Endothelial cell of umbilical vein (primary cell): ENCODE measurements around the gene OR2C1. TPM values are rescaled to one million over a fixed set of nuclear protein-coding genes. Genes with fewer than 3 reads are reported as not detected.

Experiments
- BruUV-seq: library from RNA; stranded (reverse); fragments of 400-500 nt; replicated peaks from 2 replicates; lab custom pipeline; 2021; lab: Mats Ljungman, UMichigan
- CTCF ChIA-PET: fragments of 300-600, 350-600 bp; sonication (Branson Sonifier 250); formaldehyde crosslinking; loops from one replicate; lab custom pipeline; 2021; ENCODE audit warnings: antibody characterized with exemption, inconsistent platforms; lab: Charles Lee
- POLR2A ChIA-PET: fragments of 300-600, 350-600 bp; sonication (Branson Sonifier 250); formaldehyde crosslinking; loops from one replicate; lab custom pipeline; 2021; ENCODE audit warnings: antibody characterized with exemption, inconsistent platforms; lab: Charles Lee
- DNase-seq: peaks from one replicate; pipeline ENCODE4 v3.0.0-alpha.2; 2011; ENCODE audit warnings: low read depth, low spot score
- FAIRE-seq: peaks from 2 replicates; lab custom pipeline; 2011; peaks lifted over from hg19 to GRCh38; lab: Jason Lieb, UNC
- H2AFZ ChIP-seq: 2 replicates; pipeline ENCODE4 v1.6.0; 2012; ENCODE audit warnings: low read depth, low read length, control low read depth, inconsistent platforms
- H3K27ac ChIP-seq: 2 replicates; pipeline ENCODE4 v1.5.1; 2011; ENCODE audit warnings: low read depth, mild to moderate bottlenecking, control low read depth, low read length, moderate library complexity; ENCODE audit not compliant: insufficient read depth
- H3K27me3 ChIP-seq, 2 experiments: 2 replicates each; pipeline versions ENCODE4 v1.6.0 to v1.6.1; 2011; ENCODE audit warnings: low read length in 2 of 2, mixed read lengths in 1 of 2; ENCODE audit not compliant: control insufficient read depth in 2 of 2, insufficient read depth in 2 of 2
- H3K36me3 ChIP-seq, 2 experiments: 2 replicates in 1 of 2; 3 replicates in 1 of 2; pipeline ENCODE4 v1.5.1; 2011; ENCODE audit warnings: low read length in 2 of 2, mild to moderate bottlenecking in 1 of 2, moderate library complexity in 1 of 2; ENCODE audit not compliant: control insufficient read depth in 2 of 2, insufficient read depth in 2 of 2; ENCODE audit errors: extremely low read depth in 1 of 2
- H3K4me1 ChIP-seq: 3 replicates; pipeline ENCODE4 v1.5.1; 2011; ENCODE audit warnings: mild to moderate bottlenecking, low read length; ENCODE audit not compliant: control insufficient read depth, insufficient read depth; ENCODE audit errors: extremely low read depth
- H3K4me2 ChIP-seq: 2 replicates; pipeline ENCODE4 v1.6.1; 2011; ENCODE audit warnings: low read length, control low read depth, mixed read lengths; ENCODE audit not compliant: insufficient read depth
- H3K4me3 ChIP-seq, 3 experiments: fragments of 200-600 bp in 1 of 3; sonication (generic), shearing (Covaris generic) in 1 of 3; replicated peaks in 1 of 3; 2 replicates each; pipeline ENCODE4 v1.5.1; 2011 to 2016; ENCODE audit warnings: control low read depth in 3 of 3, low read length in 3 of 3, mild to moderate bottlenecking in 2 of 3, inconsistent platforms in 1 of 3, low read depth in 1 of 3, moderate library complexity in 1 of 3; ENCODE audit not compliant: insufficient read depth in 1 of 3
- H3K79me2 ChIP-seq: 2 replicates; pipeline ENCODE4 v1.6.0; 2012; ENCODE audit warnings: low read length, inconsistent platforms; ENCODE audit not compliant: control insufficient read depth, insufficient read depth
- H3K9ac ChIP-seq: replicated peaks from 2 replicates; pipeline ENCODE3; 2011; ENCODE audit warnings: low read length, control low read depth; ENCODE audit not compliant: insufficient read depth; ENCODE audit errors: extremely low read depth
- H3K9me1 ChIP-seq: replicated peaks from 3 replicates; pipeline ENCODE4 v1.6.0; 2011; ENCODE audit warnings: mild to moderate bottlenecking, low read length; ENCODE audit not compliant: control insufficient read depth, insufficient read depth; ENCODE audit errors: extremely low read depth
- H3K9me3 ChIP-seq: replicated peaks from 2 replicates; pipeline ENCODE4 v1.5.1; 2012; ENCODE audit warnings: low read length, inconsistent platforms; ENCODE audit not compliant: control insufficient read depth, insufficient read depth
- H4K20me1 ChIP-seq: replicated peaks from 2 replicates; pipeline ENCODE3; 2011; ENCODE audit warnings: mild to moderate bottlenecking, low read length; ENCODE audit not compliant: control insufficient read depth, insufficient read depth; ENCODE audit errors: extremely low read depth
- EZH2 ChIP-seq: IDR thresholded peaks from 2 replicates; pipeline ENCODE4 v1.6.1; 2012; ENCODE audit warnings: borderline replicate concordance, low read depth, mild to moderate bottlenecking, moderate library complexity, low read length, inconsistent platforms; ENCODE audit not compliant: severe bottlenecking
- FOS ChIP-seq: IDR thresholded peaks from 2 replicates; pipeline ENCODE4 v1.6.1; 2011; ENCODE audit warnings: mild to moderate bottlenecking, low read length, moderate library complexity, borderline replicate concordance; ENCODE audit not compliant: insufficient read depth
- GATA2 ChIP-seq: IDR thresholded peaks from 2 replicates; pipeline ENCODE4 v1.7.0; 2011; ENCODE audit warnings: low read depth, mild to moderate bottlenecking, moderate library complexity, mixed read lengths, low read length; ENCODE audit not compliant: insufficient read length, insufficient read depth
- JUN ChIP-seq: IDR thresholded peaks from 2 replicates; pipeline ENCODE4 v1.6.1; 2011; ENCODE audit warnings: borderline replicate concordance, low read depth; ENCODE audit not compliant: insufficient read length, insufficient read depth
- MYC ChIP-seq: IDR thresholded peaks from one replicate; pipeline ENCODE4 v1.6.1; 2011; ENCODE audit warnings: mild to moderate bottlenecking, low read depth, low read length
- dilution Hi-C: fragments of 300-500 bp; cut with MboI; formaldehyde crosslinking; loops from one replicate; pipeline ENCODE4 v1.15.0; 2019; ENCODE audit warnings: low sequenced_read_pairs; ENCODE audit not compliant: extremely low pct_ligation_motif_present
- intact Hi-C: fragments of 100-400 bp; cut with micrococcal nuclease; formaldehyde crosslinking; loops from one replicate; pipeline ENCODE4 v1.10.0; 2022
- polyA plus RNA-seq, 4 experiments: library from polyadenylated mRNA; depleted of rRNA in 3 of 4; stranded (reverse) in 3 of 4; unstranded in 1 of 4; fragments of >200 nt; gene quantifications; 2 replicates each; pipeline versions ENCODE4 v1.2.1 to v1.2.3, GENCODE V29; 2011 to 2012; ENCODE audit warnings: missing spikeins in 1 of 4
- total RNA-seq: library from RNA; stranded (reverse); gene quantifications from 2 replicates; pipeline ENCODE4 v1.2.3, GENCODE V29; 2021
- TF ChIP-seq, protein P1 (sequence below): IDR thresholded peaks from 2 replicates; pipeline ENCODE4 v1.6.1; 2011; ENCODE audit not compliant: insufficient read depth, insufficient read length
- TF ChIP-seq, protein P2 (sequence below), 2 donors: IDR thresholded peaks; 1 replicate in 1 of 2; 2 replicates in 1 of 2; pipeline ENCODE4 v1.5.1; 2011; ENCODE audit warnings: low read length in 2 of 2, mild to moderate bottlenecking in 2 of 2, moderate library complexity in 2 of 2, control low read depth in 1 of 2, inconsistent platforms in 1 of 2, low read depth in 1 of 2; ENCODE audit not compliant: insufficient read depth in 1 of 2; ENCODE audit errors: extremely low read depth in 1 of 2

The OR2C1 gene
- total and polyA plus RNA-seq, 2 donors (not counting 3 experiments of a cell fraction or from before 2014, with no cell fraction given) = not detected

DNA sequence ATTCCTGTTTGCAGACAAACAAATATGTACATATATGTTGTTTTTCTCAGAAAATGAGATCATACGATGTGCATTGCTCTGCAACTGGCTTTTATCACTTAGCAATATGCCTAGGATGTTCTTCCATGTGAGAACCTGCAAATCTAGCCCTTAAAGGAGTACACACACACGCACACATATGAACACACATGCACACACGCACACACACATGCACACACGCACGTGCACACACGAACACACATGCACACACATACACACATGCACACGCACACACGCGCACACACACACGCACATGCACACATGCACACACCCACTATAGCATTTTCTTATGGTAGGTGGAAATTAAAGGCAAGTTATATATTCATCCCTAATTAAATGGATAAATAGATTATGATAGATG is 8.1 kb upstream of the OR2C1 start:
- no peak overlapping the region for H3K4me3 ChIP-seq
- no TSS peak for BruUV-seq
- no peaks in the 10 kb centered on the region for H4K20me1 ChIP-seq
- no peaks in the 10 kb centered on the region for H3K36me3 ChIP-seq
- CTCF ChIA-PET = no interaction called here
- FAIRE-seq = no peak
- H3K27me3 ChIP-seq = peaks cover 0 to 3% of the 10 kb centered on the region in 2 experiments
- H3K79me2 ChIP-seq = no peaks in the 10 kb centered on the region
- DNase-seq = no peak
- POLR2A ChIA-PET = no interaction called here
- H3K4me2 ChIP-seq = no peak overlapping the region
- intact Hi-C loops = no loop called here
- no peaks in the 10 kb centered on the region for H3K4me1 ChIP-seq
- H3K9me1 ChIP-seq = no peaks in the 10 kb centered on the region
- TF ChIP-seq FOS = no peak
- TF ChIP-seq JUN = no peak
- no peak for TF ChIP-seq EZH2
- no peak for TF ChIP-seq GATA2
- TF ChIP-seq, protein P1, sequence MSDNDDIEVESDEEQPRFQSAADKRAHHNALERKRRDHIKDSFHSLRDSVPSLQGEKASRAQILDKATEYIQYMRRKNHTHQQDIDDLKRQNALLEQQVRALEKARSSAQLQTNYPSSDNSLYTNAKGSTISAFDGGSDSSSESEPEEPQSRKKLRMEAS = no peak
- no peak for TF ChIP-seq MYC
- TF ChIP-seq, protein P2, sequence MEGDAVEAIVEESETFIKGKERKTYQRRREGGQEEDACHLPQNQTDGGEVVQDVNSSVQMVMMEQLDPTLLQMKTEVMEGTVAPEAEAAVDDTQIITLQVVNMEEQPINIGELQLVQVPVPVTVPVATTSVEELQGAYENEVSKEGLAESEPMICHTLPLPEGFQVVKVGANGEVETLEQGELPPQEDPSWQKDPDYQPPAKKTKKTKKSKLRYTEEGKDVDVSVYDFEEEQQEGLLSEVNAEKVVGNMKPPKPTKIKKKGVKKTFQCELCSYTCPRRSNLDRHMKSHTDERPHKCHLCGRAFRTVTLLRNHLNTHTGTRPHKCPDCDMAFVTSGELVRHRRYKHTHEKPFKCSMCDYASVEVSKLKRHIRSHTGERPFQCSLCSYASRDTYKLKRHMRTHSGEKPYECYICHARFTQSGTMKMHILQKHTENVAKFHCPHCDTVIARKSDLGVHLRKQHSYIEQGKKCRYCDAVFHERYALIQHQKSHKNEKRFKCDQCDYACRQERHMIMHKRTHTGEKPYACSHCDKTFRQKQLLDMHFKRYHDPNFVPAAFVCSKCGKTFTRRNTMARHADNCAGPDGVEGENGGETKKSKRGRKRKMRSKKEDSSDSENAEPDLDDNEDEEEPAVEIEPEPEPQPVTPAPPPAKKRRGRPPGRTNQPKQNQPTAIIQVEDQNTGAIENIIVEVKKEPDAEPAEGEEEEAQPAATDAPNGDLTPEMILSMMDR (IDR thresholded peaks at IDR 0.05; ENCODE audit: extremely low read depth in 1 of 2, insufficient read depth in 1 of 2, low read depth in 1 of 2, low read length in 2 of 2) = no peak
- H3K9me3 ChIP-seq = no peaks in the 10 kb centered on the region
- dilution Hi-C loops = no loop called here
- no peak overlapping the region for H3K9ac ChIP-seq
- no peak overlapping the region for H2AFZ ChIP-seq
- H3K27ac ChIP-seq = no peak overlapping the region
